Right atrium auricular region (tissue), 2 donors: ENCODE measurements around the gene BACH1. TPM values are rescaled to one million over a fixed set of nuclear protein-coding genes. Genes with fewer than 3 reads are reported as not detected.

ENCODE experiments used
- DNase-seq: peaks from one replicate; pipeline ENCODE4 v3.0.0-alpha.2; 2019; ENCODE audit warnings: low spot score
- H3K27ac ChIP-seq, 2 donors: fragments of 200-600 bp; sonication (generic); 1 replicate in 1 of 2; 2 replicates in 1 of 2; pipeline ENCODE4 v1.5.1; 2016 to 2019
- H3K27me3 ChIP-seq, 2 donors: fragments of 200-600 bp; sonication (generic); one replicate each; pipeline versions ENCODE4 v1.5.1 to v1.6.0; 2017 to 2019
- H3K36me3 ChIP-seq: fragments of 200-600 bp; sonication (generic); one replicate; pipeline ENCODE4 v1.5.1; 2016
- H3K4me1 ChIP-seq, 2 donors: fragments of 200-600 bp; sonication (generic); one replicate each; pipeline versions ENCODE4 v1.5.1 to v1.6.0; 2017 to 2019
- H3K4me3 ChIP-seq, 2 donors: fragments of 200-600 bp; sonication (generic); 1 replicate in 1 of 2; 2 replicates in 1 of 2; pipeline ENCODE4 v1.5.1; 2017 to 2019; ENCODE audit warnings: mild to moderate bottlenecking in 1 of 2, moderate library complexity in 1 of 2
- H3K9me3 ChIP-seq, 2 donors: fragments of 200-600 bp; sonication (generic); one replicate each; pipeline ENCODE4 v1.5.1; 2019
- CTCF ChIP-seq, 2 donors: fragments of 200-600 bp; sonication (generic); IDR thresholded peaks; one replicate each; pipeline ENCODE4 v1.5.1; 2019; ENCODE audit warnings: antibody characterized with exemption in 2 of 2
- total RNA-seq, 2 donors: library from RNA; depleted of rRNA; stranded (reverse); fragments of >200 nt; gene quantifications; one replicate each; pipeline ENCODE4 v1.1.0, GENCODE V29; 2016

Gene BACH1
- total RNA-seq, 2 donors from 2014 or later, result 16.0 to 31.2 TPM

- no peaks in the 10 kb centered on the region for H3K36me3 ChIP-seq
- DNase-seq, result no peak
- no peaks in the 10 kb centered on the region for H3K27me3 ChIP-seq
- no peaks in the 10 kb centered on the region for H3K9me3 ChIP-seq
- no peak overlapping the region for H3K27ac ChIP-seq
- no peak for TF ChIP-seq CTCF (IDR thresholded peaks at IDR 0.05)
- no peak overlapping the region for H3K4me3 ChIP-seq
- no peaks in the 10 kb centered on the region for H3K4me1 ChIP-seq
Measured at GRCh38 chr21:29387598-29387997, 88.9 kb downstream of the BACH1 start.

- no peaks in the 10 kb centered on the region for H3K4me1 ChIP-seq
- no peaks in the 10 kb centered on the region for H3K36me3 ChIP-seq
- peaks cover 0 to 3% of the 10 kb centered on the region in 2 donors for H3K9me3 ChIP-seq
- no peaks in the 10 kb centered on the region for H3K27me3 ChIP-seq
- H3K4me3 ChIP-seq, result no peak overlapping the region
- no peak for DNase-seq
- H3K27ac ChIP-seq, result no peak overlapping the region
- TF ChIP-seq CTCF (IDR thresholded peaks at IDR 0.05), result no peak
Measured at GRCh38 chr21:29389136-29389535, 90.4 kb downstream of the BACH1 start.

GRCh38 chr21:29390778-29391177 is 92.1 kb downstream of the BACH1 start:
- no peaks in the 10 kb centered on the region for H3K27me3 ChIP-seq
- no peaks in the 10 kb centered on the region for H3K4me1 ChIP-seq
- no peak overlapping the region for H3K4me3 ChIP-seq
- TF ChIP-seq CTCF (IDR thresholded peaks at IDR 0.05), result no peak
- no peaks in the 10 kb centered on the region for H3K36me3 ChIP-seq
- H3K27ac ChIP-seq, result no peak overlapping the region
- H3K9me3 ChIP-seq, result peaks cover 0 to 3% of the 10 kb centered on the region in 2 donors
- DNase-seq, result no peak

- H3K36me3 ChIP-seq, result no peaks in the 10 kb centered on the region
- TF ChIP-seq CTCF (IDR thresholded peaks at IDR 0.05), result no peak
- H3K27ac ChIP-seq, result no peak overlapping the region
- H3K4me1 ChIP-seq, result no peaks in the 10 kb centered on the region
- no peak for DNase-seq
- peaks cover 0 to 3% of the 10 kb centered on the region in 2 donors for H3K9me3 ChIP-seq
- no peak overlapping the region for H3K4me3 ChIP-seq
- no peaks in the 10 kb centered on the region for H3K27me3 ChIP-seq
Measured at GRCh38 chr21:29394051-29394450, 95.3 kb downstream of the BACH1 start.

Other genes with a start within 250 kb of the BACH1 start
- gene CCT8, start 225.3 kb upstream of the BACH1 start, total RNA-seq, result 10 to 100 TPM; 89.5 to 91.8 TPM
- 10 to 100 TPM in 1 of 2 donors, 1 to 10 TPM in 1; 1.7 to 15.5 TPM for gene MAP3K7CL, start 168.3 kb upstream of the BACH1 start, total RNA-seq